Upper lobe of left lung (tissue), 4 donors: ENCODE measurements around the gene C3orf85.

Experiments used
- CTCF ChIP-seq, 6 experiments: fragments of 450-650 bp in 4 of 6; fragments of 200-600 bp in 2 of 6; sonication (generic) in 2 of 6; IDR thresholded peaks; one replicate each; pipeline ENCODE4 v1.5.1; 2016 to 2019; ENCODE audit warnings: antibody characterized with exemption in 6 of 6
- POLR2A ChIP-seq, 4 donors: fragments of 450-650 bp; IDR thresholded peaks; one replicate each; pipeline ENCODE4 v1.5.1; 2016 to 2017; ENCODE audit warnings: antibody characterized with exemption in 4 of 4, mild to moderate bottlenecking in 2 of 4

- no peak for TF ChIP-seq CTCF (IDR thresholded peaks at IDR 0.05)
- TF ChIP-seq POLR2A (IDR thresholded peaks at IDR 0.05) = no peak
These were observed 17.9 kb upstream of the C3orf85 start for GRCh38 chr3:109118584-109118983.
